Activated CD8-positive, alpha-beta T cell treated with anti-CD3 and anti-CD28 coated beads, Interleukin-2, amount 10 ng/mL, durations not matched to agents 7 days and 5 days (primary cell): ENCODE results near the gene KIF21B. TPM values are rescaled to one million over a fixed set of nuclear protein-coding genes. Genes with fewer than 3 reads are reported as not detected.
A peak's percentile ranks its signal among the peaks of the same experiment; 100 is the strongest.
"Not testable (repeated sequence)": the region's sequence is repeated elsewhere in the genome, so short reads cannot be mapped to it uniquely, and the experiment has no call there.

Source experiments
- ATAC-seq: fragments of 150-1000 bp; cut with Tn5 transposase; one replicate; pipeline ENCODE4 v1.10.0; 2021; ENCODE audit warnings: moderate library complexity
- CTCF ChIA-PET: fragments of 350-600 bp; sonication (Branson Sonifier 250); formaldehyde crosslinking; loops from one replicate; lab custom pipeline; 2021; ENCODE audit warnings: antibody characterized with exemption; lab: Charles Lee
- POLR2A ChIA-PET: fragments of 350-600 bp; sonication (Branson Sonifier 250); formaldehyde crosslinking; loops from one replicate; lab custom pipeline; 2021; ENCODE audit warnings: antibody characterized with exemption; lab: Charles Lee
- DNase-seq: peaks from one replicate; pipeline ENCODE4 v3.0.0-alpha.2; 2020
- H3K27ac Mint-ChIP-seq: one replicate; pipeline ENCODE4 v1.8.0; 2021; ENCODE audit warnings: mild to moderate bottlenecking, mixed read lengths
- H3K27me3 Mint-ChIP-seq: one replicate; pipeline ENCODE4 v1.8.0; 2021; ENCODE audit warnings: low read depth, mixed read lengths
- H3K36me3 Mint-ChIP-seq: one replicate; pipeline ENCODE4 v1.8.0; 2021; ENCODE audit warnings: low read depth, mixed read lengths
- H3K4me1 Mint-ChIP-seq: one replicate; pipeline ENCODE4 v1.8.0; 2021; ENCODE audit warnings: low read depth, mixed read lengths
- H3K4me3 Mint-ChIP-seq: one replicate; pipeline ENCODE4 v1.8.0; 2021; ENCODE audit warnings: mild to moderate bottlenecking, mixed read lengths
- H3K9me3 Mint-ChIP-seq: one replicate; pipeline ENCODE4 v1.8.0; 2022; ENCODE audit warnings: mixed read lengths; ENCODE audit not compliant: insufficient read depth
- total RNA-seq, 2 experiments: library from RNA; stranded (reverse); gene quantifications; one replicate each; pipeline ENCODE4 v1.2.3, GENCODE V29; 2021

Gene KIF21B
- total RNA-seq, 2 experiments from 2014 or later: 158 to 162 TPM

DNA sequence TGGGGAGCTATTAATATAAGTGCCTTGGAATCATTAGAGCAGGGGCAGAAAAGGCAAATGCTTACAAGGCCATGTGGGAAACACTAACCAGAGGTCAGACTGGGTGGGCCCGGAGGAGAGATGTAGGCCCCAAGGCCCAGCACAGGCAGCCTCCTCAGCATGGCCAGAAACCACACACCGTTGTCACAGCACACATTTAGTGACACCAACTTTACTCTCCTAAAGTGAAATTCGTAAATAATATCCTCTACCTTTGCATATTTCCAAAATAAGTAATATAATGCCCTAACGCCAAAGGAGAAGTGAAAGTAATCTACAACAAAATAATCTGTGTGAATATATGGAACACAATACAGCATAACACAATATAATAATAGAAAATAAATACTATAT is 62.6 kb downstream of the KIF21B start:
- Mint-ChIP-seq H3K27ac (no peak overlapping the region), H3K4me3 (no peak overlapping the region), H3K9me3 (no peaks in the 10 kb centered on the region), H3K36me3 (peaks cover 2% of the 10 kb centered on the region), H3K4me1 (no peaks in the 10 kb centered on the region), H3K27me3 (peaks cover 3% of the 10 kb centered on the region)
- no peak for DNase-seq
- ChIA-PET POLR2A (no interaction called here), CTCF (interaction anchor here (1.0 to 1.6 kb wide), 2 partner anchors 11 to 19 kb away, joined by 7 read pairs; no protein-coding TSS in a partner anchor)
- no peak for ATAC-seq

DNA sequence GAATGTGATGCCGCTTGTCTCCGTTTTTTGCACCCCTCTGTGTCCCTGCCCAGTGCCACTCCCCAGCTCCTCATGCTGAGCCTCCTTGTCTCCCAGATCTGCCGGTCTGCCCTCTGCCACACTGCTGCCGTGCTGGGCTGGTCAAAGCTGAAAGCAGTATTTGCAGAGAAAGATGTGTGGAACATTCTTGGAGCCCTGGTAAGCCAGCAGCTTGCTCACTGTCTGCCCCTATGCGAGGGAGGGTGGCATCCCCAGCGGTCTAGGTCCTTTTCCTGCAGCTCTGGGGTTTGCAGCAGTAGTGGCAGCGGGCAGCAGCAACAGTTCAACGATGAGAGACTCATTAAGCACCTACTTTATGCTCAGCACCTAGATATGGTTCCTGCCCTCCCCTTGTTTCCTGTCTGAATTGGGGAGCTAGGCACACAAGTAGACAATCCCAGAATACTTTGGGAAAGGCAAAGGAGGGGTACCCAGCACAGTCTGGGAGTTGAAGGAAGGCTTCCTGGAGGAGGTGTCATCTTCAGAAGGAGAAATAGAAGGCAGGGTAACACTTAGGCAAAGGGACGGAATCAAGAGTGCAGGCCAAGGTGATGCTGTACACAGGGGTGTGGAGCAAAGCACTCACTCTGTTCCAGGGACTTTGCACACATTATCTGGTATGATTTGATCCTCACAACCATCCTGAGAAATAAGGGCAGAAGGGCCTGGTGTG is 63.1 kb downstream of the KIF21B start:
- H3K36me3 Mint-ChIP-seq: no peaks in the 10 kb centered on the region
- H3K27me3 Mint-ChIP-seq: peaks cover 6% of the 10 kb centered on the region
- H3K27ac Mint-ChIP-seq: no peak overlapping the region
- ChIA-PET POLR2A (no interaction called here), CTCF (interaction anchor here (1.0 to 1.6 kb wide), 2 partner anchors 11 to 19 kb away, joined by 7 read pairs; no protein-coding TSS in a partner anchor)
- ATAC-seq (no peak), DNase-seq (no peak)
- H3K9me3 Mint-ChIP-seq: no peaks in the 10 kb centered on the region
- no peaks in the 10 kb centered on the region for H3K4me1 Mint-ChIP-seq
- no peak overlapping the region for H3K4me3 Mint-ChIP-seq

DNA sequence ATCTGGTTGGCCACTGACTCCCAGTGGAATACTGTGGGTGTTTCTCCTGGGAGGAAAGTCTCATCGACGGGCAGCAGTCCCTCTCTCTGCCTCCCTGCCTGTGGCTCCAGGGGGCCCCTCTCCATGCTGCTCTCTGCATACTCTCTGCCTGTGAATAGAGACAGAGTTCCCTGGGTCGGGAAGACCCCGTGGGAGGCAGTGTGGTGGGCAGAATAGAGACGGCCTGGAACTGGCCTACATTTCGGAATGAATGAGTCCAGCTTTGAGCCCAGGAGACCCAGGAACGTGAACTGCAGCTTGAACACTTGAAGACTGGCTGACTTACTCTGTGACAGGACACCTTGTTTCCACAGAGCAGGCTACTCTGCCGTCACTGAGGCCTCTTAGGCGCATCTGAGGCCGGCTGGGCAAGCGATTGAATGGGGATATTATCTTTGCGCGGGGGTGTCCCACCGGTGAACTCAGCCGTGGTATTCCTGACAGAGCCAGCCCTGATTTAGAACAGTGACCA is 64.0 kb downstream of the KIF21B start:
- CTCF ChIA-PET: interaction anchor here (1.6 kb wide), 1 partner anchor 20 kb away, joined by 7 read pairs; no protein-coding TSS in a partner anchor
- Mint-ChIP-seq H3K27ac (no peak overlapping the region), H3K4me1 (no peaks in the 10 kb centered on the region), H3K27me3 (peaks cover 11% of the 10 kb centered on the region), H3K4me3 (no peak overlapping the region), H3K9me3 (no peaks in the 10 kb centered on the region), H3K36me3 (no peaks in the 10 kb centered on the region)
- POLR2A ChIA-PET: no interaction called here
- ATAC-seq (no peak), DNase-seq (no peak)

GRCh38 chr1:200958597-200958996 is 64.9 kb downstream of the KIF21B start:
- POLR2A ChIA-PET: no interaction called here
- Mint-ChIP-seq H3K4me3 (no peak overlapping the region), H3K4me1 (no peaks in the 10 kb centered on the region), H3K36me3 (no peaks in the 10 kb centered on the region), H3K27ac (no peak overlapping the region), H3K27me3 (peaks cover 18% of the 10 kb centered on the region), H3K9me3 (no peaks in the 10 kb centered on the region)
- CTCF ChIA-PET: no interaction called here
- DNase-seq (no peak), ATAC-seq (no peak)

DNA sequence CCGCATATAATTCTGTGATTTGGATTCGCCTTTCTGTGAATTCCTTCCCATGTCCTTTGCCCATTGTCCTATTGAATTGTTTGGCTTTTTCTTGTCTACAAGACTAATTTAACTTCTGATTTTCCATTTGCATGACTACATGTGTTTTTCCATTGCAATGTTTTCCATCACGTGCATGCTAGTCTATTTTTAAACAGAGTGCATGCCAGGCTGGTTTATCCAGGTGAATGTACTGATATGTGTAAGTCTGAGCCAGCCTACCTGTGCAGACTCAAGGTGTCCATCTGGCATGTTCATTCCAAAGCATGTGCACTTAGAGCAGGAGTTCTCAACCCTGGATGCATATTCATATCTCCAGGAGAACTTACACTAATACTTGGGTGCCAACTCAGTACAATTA is 69.1 kb downstream of the KIF21B start:
- no peaks in the 10 kb centered on the region for H3K4me1 Mint-ChIP-seq
- POLR2A ChIA-PET: no interaction called here
- H3K27ac Mint-ChIP-seq: no peak overlapping the region

DNA sequence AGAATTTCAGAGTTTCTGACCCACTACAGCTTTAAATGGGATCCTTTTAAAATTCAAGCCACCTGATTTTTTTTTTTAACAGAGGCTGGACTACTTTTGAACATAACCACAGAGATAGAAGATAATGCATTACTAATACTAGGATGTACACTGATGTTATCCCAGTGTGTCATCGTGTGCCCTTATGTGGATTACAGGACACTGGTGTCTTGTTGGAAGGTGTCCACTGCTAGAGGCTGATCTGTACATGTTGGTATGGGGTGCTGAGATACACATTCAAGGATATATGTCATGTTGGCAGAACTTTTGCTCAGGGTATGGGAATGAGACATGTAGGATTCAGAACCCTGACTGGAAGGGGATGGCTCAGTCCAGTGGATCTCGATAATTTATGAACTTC is 72.5 kb downstream of the KIF21B start:
- ATAC-seq (no peak), DNase-seq (no peak)
- CTCF ChIA-PET: no interaction called here
- H3K27me3 Mint-ChIP-seq: peaks cover 30% of the 10 kb centered on the region
- H3K4me1 Mint-ChIP-seq: no peaks in the 10 kb centered on the region
- peaks cover 2% of the 10 kb centered on the region for H3K36me3 Mint-ChIP-seq
- peaks cover 6% of the 10 kb centered on the region for H3K9me3 Mint-ChIP-seq
- POLR2A ChIA-PET: no interaction called here
- H3K27ac Mint-ChIP-seq: no peak overlapping the region
- H3K4me3 Mint-ChIP-seq: no peak overlapping the region

More for the DNA sequence above, 69.1 kb downstream of the KIF21B start:
- H3K36me3 Mint-ChIP-seq: no peaks in the 10 kb centered on the region
- H3K27me3 Mint-ChIP-seq: peaks cover 26% of the 10 kb centered on the region
- CTCF ChIA-PET: interaction anchor here (1.2 kb wide), 1 partner anchor 17 kb away, joined by 5 read pairs; no protein-coding TSS in a partner anchor
- ATAC-seq (no peak), DNase-seq (no peak)
- no peaks in the 10 kb centered on the region for H3K9me3 Mint-ChIP-seq
- H3K4me3 Mint-ChIP-seq: no peak overlapping the region

DNA sequence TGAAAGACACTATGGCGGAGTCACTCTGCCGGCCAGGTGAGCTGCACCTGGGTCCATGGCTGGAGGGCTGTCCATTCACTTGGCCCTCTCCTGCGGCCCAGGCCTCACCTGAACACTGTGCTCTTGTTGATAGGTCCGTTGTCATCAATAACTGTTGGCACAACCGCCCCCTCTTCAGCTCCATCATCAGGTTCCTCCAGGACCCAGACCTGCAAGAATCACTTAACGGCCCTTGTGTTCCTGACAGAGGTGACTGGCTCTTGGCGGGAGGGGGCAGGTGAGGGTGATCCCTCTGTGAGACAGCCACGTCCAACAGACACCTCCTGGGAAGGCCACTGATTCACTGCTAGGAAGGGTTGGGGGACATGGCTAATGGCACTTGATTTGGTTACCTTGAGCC is 73.9 kb downstream of the KIF21B start:
- CTCF ChIA-PET: interaction anchor here (2.9 kb wide), 1 partner anchor 22 kb away, joined by 16 read pairs; no protein-coding TSS in a partner anchor

DNA sequence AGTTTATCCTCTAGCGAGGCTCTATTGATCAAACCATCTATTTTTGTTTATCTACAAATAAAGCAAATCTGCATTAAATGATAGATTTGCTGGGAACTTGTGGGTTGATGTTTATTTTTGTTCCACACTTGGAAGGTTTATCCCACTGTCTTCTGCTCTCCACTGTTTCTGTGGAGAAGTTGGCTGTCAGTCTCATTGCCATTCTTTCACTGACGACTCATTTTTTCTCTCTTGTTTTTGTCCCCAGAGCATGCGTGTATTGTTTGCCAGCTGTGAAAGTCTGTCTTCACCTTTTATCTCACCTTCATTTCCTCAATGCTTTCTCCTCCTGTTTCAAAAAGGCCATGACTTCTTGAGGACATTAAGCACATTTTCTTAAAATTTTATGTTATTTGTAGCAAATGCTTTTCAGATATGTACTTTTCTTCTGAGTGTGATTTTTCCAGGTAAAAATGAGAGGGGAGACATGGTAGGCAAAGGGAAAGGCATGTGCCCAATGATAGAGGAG is 76.4 kb downstream of the KIF21B start:
- H3K27me3 Mint-ChIP-seq: peaks cover 24% of the 10 kb centered on the region
- H3K36me3 Mint-ChIP-seq: peaks cover 4% of the 10 kb centered on the region
- H3K27ac Mint-ChIP-seq: no peak overlapping the region
- no peaks in the 10 kb centered on the region for H3K4me1 Mint-ChIP-seq
- peaks cover 6% of the 10 kb centered on the region for H3K9me3 Mint-ChIP-seq
- DNase-seq (no peak), ATAC-seq (no peak)
- H3K4me3 Mint-ChIP-seq: no peak overlapping the region
- POLR2A ChIA-PET: no interaction called here
- CTCF ChIA-PET: interaction anchor here (2.9 kb wide), 1 partner anchor 25 kb away, joined by 16 read pairs; no protein-coding TSS in a partner anchor

More for the DNA sequence above, 73.9 kb downstream of the KIF21B start:
- Mint-ChIP-seq H3K36me3 (peaks cover 2% of the 10 kb centered on the region), H3K4me3 (no peak overlapping the region), H3K4me1 (no peaks in the 10 kb centered on the region), H3K9me3 (peaks cover 6% of the 10 kb centered on the region), H3K27me3 (peaks cover 30% of the 10 kb centered on the region), H3K27ac (no peak overlapping the region)
- POLR2A ChIA-PET: no interaction called here
- ATAC-seq: no peak
- no peak for DNase-seq

DNA sequence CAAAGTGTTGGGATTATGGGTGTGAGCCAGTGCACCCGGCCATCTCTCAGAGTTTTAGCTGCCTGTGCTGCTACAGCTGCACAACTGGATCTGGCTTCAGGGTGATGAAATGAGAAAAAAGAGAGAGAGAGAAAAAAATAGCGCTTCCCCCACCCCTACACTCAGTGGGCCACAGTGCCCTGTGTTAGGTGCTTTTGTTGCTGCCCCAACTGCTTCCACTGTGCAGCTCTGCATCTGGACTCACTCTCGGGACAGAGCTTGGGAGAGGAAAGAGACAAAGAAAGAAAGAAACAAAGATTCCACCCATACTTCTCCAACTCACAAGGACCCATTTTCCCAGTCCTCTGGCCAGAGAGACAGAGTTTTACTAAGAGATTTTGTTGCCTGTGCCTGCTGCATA is 78.4 kb downstream of the KIF21B start:
- Mint-ChIP-seq H3K27me3 (peaks cover 25% of the 10 kb centered on the region), H3K4me1 (no peaks in the 10 kb centered on the region), H3K9me3 (peaks cover 17% of the 10 kb centered on the region), H3K4me3 (no peak overlapping the region), H3K27ac (no peak overlapping the region), H3K36me3 (peaks cover 11% of the 10 kb centered on the region)
- ATAC-seq (no peak), DNase-seq (no peak)
- ChIA-PET POLR2A (no interaction called here), CTCF (no interaction called here)

- peak; percentile 83 for ATAC-seq
These were observed 84.6 kb downstream of the KIF21B start for GRCh38 chr1:200938955-200939354.

GRCh38 chr1:200935286-200935962 is 88.1 kb downstream of the KIF21B start:
- DNase-seq, H3K27me3 Mint-ChIP-seq, H3K4me3 Mint-ChIP-seq, CTCF ChIA-PET, H3K36me3 Mint-ChIP-seq, H3K4me1 Mint-ChIP-seq, POLR2A ChIA-PET, ATAC-seq, H3K9me3 Mint-ChIP-seq, H3K27ac Mint-ChIP-seq: not testable (repeated sequence)

More at GRCh38 chr1:200938955-200939354, 84.6 kb downstream of the KIF21B start:
- H3K27ac Mint-ChIP-seq: no peak overlapping the region
- peaks cover 14% of the 10 kb centered on the region for H3K9me3 Mint-ChIP-seq
- ChIA-PET POLR2A (no interaction called here), CTCF (interaction anchor here (1.0 kb wide), 1 partner anchor 41 kb away, joined by 4 read pairs; no protein-coding TSS in a partner anchor)
- peaks cover 8% of the 10 kb centered on the region for H3K27me3 Mint-ChIP-seq
- peaks cover 9% of the 10 kb centered on the region for H3K36me3 Mint-ChIP-seq
- H3K4me1 Mint-ChIP-seq: peaks cover 4% of the 10 kb centered on the region
- DNase-seq: peak; percentile 66
- no peak overlapping the region for H3K4me3 Mint-ChIP-seq
